ENCODE data around the gene ATP10B.
"Not testable (repeated sequence)": the region's sequence is repeated elsewhere in the genome, so short reads cannot be mapped to it uniquely, and the experiment has no call there.

Gene ATP10B

GRCh38 chr5:160749026-160749425, 103.0 kb downstream of the ATP10B start:
- FAIRE-seq = no peak

- no peak for FAIRE-seq
Measured at GRCh38 chr5:160747987-160748386, 104.0 kb downstream of the ATP10B start.

DNA sequence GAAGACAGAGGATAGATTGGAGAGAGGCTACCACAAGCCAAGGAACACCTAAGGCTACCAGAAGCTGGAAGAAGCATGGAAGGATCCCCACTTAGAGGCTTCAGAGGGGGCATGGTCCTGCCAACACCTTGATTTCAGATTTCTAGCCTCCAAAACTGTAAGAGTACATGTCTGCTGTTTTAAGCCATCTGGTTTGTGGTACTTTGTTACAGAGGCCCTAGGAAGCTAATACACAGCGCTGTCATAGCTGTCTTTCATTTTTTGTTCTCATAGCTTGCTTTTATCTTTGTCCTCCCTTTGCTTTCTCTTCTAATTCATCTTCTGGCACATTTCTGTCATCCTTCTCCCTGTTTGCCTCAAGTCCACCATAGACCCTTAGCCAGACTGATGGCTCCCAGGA, 104.5 kb downstream of the ATP10B start:
- FAIRE-seq = no peak

DNA sequence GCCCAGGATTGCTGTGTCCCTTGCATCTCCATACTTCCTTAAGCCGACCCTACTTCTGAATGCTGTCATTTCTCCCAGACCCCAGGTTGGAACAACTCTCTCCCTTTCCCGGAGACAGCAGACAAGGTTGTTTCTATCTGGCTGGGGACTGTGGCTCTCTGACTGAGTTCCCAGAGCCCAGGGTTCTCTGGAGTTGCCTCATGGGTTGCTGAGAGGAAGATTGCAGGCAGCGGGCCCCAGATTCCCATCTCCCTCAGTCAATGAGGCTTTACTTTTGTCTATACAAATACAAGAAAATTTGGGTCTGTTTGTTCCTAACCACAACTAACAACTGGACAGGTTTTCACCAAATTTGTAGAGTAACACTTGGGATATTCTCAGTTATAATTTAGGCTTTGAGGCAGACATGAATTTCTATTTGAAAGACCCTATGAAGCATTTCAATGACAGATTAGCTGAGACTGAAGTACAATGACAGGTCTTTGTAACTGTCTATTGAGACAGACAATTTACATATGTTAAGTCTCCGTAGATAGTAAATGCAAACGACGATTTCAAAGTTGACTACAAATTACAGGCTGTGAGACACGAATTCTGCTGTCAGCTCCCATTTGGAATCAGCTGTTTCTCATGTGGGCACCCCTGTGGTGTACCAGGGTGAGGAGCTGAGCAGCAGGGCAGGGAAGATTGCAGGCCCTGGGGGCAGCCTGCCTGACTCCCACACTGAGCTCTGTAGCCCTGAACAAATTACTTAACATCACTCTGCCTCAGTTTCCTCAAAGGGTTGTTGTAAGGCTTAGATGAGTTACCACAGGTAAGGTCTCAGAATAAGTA, 107.5 kb downstream of the ATP10B start:
- FAIRE-seq = no peak

GRCh38 chr5:160743027-160743426, 109.0 kb downstream of the ATP10B start:
- no peak for FAIRE-seq

GRCh38 chr5:160742446-160742845, 109.6 kb downstream of the ATP10B start:
- no peak for FAIRE-seq

DNA sequence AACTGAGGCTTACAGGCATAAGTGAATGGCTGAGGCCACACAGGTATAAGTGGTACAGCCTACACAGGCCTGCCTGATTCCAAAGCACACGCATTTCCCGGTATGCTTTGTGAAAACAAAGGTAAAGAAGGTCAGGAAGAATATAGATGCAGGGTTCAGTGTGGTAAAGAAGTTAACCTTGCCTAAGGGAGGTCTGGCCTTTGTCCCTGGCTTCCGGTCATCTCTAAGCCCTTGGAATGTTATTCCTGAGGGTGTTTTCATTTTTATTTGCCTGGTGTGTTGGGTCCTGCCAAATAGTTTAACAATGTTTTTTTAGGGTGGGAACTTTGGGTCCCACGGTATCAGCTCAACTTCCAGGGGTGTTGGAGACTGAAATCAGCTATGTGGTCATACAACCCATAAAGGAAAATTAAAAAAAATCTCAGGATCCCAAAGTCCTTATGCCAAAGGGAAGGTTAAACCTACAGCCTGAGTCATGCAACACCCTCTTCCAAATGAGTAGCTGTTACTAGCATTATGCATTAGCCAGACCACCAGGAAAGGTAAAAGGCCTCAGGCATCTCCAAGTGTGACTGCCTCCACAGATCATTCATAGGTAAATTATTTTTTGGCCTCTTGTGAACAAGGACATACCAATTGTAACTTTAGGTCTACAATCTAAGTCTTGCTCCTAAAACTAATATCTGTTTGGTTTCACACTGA, 124.6 kb downstream of the ATP10B start:
- no peak for FAIRE-seq

GRCh38 chr5:160726721-160727120, 125.3 kb downstream of the ATP10B start:
- no peak for FAIRE-seq

GRCh38 chr5:160720822-160721221, 131.2 kb downstream of the ATP10B start:
- FAIRE-seq = no peak

DNA sequence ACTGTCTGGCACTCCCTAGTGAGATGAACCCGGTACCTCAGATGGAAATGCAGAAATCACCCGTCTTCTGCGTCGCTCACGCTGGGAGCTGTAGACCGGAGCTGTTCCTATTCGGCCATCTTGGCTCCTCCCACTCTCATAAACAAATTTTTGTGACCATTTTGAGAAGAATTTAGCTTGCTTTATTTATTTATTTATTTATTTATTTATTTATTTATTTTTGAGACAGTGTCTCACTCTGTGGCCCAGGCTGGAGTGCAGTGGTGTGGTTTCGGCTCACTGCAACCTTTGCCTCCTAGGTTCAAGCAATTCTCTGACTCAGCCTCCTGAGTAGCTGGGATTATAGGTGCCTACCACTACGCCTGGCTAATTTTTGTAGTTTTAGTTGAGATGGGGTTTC, 136.5 kb downstream of the ATP10B start:
- not testable (repeated sequence) for FAIRE-seq

GRCh38 chr5:160703547-160704189, 148.3 kb downstream of the ATP10B start:
- no peak for FAIRE-seq

- no peak for FAIRE-seq
Measured at GRCh38 chr5:160702934-160703333, 149.1 kb downstream of the ATP10B start.

DNA sequence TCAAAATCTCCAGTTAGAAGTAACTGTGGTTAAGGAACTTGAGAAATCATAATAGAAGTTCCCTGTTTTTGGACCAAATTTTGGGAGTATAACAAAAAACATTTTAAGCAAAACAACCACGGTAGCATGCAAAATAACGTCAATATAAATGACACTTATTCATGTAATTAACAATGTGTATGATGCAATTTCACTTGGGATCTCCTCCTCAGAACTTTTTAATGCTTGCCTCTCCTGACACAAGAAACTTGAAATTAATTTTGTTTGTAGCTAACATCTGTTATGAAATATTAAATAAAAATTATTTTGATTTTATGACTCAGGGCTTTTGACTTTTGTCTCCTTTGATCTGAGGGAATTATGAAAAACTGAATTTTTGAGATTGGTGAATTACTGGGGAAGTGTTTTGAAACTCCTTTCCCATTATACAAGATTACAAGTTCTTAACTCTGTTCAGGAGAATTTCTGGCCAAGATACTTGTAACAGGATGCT, 149.7 kb downstream of the ATP10B start:
- no peak for FAIRE-seq

DNA sequence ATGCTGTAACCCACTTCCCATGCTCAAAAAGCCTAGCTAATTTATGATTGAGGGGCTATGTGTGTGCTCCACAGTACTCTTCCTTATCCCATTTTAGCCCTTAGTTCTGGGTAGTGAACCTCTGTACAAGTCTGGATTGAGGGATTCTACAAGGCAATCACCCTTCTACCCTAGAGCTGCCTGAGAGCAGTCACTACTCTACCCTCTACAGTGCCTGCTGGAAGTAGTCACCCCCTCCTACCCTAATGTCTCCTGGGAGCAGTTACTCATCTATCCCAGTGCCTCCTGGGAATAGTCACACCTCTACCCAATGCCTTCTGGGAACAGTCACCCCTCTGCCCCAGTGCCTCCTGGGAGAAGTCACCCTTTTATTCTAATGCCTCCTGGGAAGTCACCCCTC, 150.6 kb downstream of the ATP10B start:
- no peak for FAIRE-seq

DNA sequence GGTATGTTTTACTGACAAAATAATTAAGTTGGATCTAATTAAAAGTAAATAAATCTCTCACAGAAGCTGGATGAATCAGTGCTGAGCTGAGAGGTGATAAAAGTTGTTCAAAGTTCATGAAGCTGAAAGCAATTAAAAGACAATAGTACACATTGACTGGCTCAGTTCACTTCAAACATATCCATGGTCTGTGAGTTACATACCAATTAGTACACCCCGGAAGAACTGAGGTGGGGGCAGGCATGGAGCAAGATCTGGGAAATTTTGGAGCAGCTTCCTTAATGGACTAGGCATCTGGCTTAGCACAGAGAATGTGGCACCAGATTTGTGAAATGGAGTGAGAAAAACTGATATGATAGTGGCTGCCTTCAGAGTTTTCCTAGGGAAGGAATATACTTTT, 152.7 kb downstream of the ATP10B start:
- FAIRE-seq = no peak

DNA sequence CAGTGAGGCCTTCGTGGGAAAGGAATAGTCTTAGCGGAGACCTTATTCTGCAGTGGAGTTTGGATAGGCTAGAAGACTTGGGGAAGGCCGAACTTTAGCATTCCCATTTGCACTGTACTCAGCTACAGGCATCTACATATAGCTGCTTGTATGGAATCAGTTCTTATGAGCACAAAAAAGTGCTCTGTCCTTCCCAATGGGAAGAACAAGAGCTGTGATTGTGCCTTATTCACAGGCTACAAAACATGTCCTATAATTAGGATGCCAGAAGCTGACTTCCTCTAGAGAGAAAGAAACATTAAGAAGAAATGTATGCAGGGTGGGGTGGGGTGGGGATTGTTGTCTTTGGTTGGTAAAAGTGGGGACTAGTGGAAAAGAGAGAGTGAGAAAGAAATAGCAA, 154.7 kb downstream of the ATP10B start:
- FAIRE-seq = no peak

DNA sequence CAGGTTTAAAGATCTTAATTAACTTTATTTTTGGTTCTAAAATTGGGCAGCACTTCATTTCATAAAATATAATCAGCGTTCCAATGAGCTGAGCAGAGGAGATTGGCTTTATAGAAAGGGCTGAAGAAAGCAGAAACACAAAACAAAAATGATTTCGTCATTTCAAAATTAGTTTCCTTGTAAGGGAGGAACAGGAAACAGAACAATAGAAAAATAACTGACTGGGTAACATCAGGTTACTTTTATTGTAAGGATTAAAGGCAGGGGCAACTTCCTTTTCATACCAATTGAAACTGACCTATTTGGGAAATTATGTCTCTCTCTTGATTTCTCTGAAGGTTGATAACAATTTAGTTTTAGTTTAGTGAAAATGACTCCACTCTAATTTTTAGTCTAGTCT, 157.1 kb downstream of the ATP10B start:
- FAIRE-seq = no peak

- no peak for FAIRE-seq
Measured at GRCh38 chr5:160693831-160694465, 158.1 kb downstream of the ATP10B start.

DNA sequence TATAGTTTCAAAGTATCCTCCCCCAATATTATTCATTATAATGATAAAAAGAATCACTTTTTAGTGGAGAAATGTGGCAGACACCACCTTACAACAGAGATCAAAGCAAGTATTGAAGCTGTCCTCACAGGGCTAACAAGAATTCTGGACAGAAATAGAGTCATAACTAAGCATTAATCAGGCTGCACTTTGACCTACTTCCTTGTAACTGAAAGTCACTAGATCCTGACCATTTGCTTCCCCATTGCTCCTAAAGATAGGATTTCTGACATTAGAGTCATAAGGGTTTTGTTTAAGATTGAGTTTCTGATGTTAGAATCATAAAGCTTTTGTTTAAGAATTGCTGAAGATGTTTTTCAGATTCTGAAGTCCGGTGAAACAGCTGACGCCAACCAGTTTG, 159.7 kb downstream of the ATP10B start:
- FAIRE-seq = no peak

GRCh38 chr5:160685695-160686094, 166.3 kb downstream of the ATP10B start:
- no peak for FAIRE-seq

DNA sequence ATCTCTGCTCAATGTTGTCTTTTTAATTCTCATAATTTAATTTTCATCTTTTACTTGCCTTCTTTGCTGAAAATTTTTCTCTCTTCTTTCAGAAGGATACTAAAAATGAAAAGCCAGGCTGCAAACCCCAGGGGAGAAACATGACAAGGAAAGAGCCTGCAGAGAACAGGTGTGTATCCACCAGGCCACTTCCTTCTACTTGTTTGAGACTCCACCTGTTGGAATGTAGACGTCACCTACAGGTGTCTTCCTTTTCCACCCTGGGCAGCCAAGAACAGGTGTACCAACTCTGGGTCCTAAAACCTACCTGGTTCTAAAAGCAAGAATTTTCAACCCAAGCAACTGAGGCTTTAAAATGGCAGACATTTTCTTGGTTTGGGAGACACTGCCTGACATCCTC, 166.8 kb downstream of the ATP10B start:
- no peak for FAIRE-seq

- FAIRE-seq = no peak
Measured at GRCh38 chr5:160679567-160680309, 172.3 kb downstream of the ATP10B start.

DNA sequence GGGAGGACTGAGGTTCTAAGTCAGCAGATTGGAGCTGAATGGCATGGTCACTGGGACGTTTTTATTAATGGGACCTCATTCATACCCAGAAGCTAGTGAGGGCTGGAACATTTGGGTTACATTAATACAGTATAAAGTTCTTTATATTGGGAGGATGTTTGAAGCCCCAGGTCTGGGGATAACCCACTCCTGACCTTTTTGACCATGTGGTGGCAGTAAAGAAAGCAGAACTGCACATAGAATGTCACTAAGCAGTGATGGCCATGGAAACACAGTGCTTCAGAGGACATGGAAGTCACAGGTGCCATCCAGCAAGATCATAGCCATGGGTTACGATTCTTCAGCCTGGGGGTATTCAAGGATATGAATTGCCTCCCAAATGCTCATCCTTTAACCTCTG, 176.0 kb downstream of the ATP10B start:
- FAIRE-seq = no peak

Measured in G401.6 (cell line).